ENCODE data around the gene CNBD2. TPM values are rescaled to one million over a fixed set of nuclear protein-coding genes. Genes with fewer than 3 reads are reported as not detected.
"Not testable (repeated sequence)": the region's sequence is repeated elsewhere in the genome, so short reads cannot be mapped to it uniquely, and the experiment has no call there.

CNBD2 gene
- total and polyA plus RNA-seq, 3 experiments from 2014 or later, result 3.7 to 9.5 (median 5.4) TPM

GRCh38 chr20:36065427-36065998, 97.1 kb downstream of the CNBD2 start:
- H3K36me3 ChIP-seq (ENCODE audit: insufficient read depth, low read length), result no peaks in the 10 kb centered on the region
- ChIA-PET CTCF (interaction anchor here (1.2 to 2.1 kb wide), 2 partner anchors 73 kb away, joined by 5 read pairs; no protein-coding TSS in a partner anchor), POLR2A (interaction anchor here (0.5 to 1.2 kb wide), 2 partner anchors 15 to 44 kb away, joined by 4 to 5 read pairs; no protein-coding TSS in a partner anchor)
- peaks cover 0 to 4% (median 0%) of the 10 kb centered on the region in 3 donors for H3K4me1 Mint-ChIP-seq
- peak overlapping the region; percentile 88 to 95 (median 90) for H3K4me3 Mint-ChIP-seq
- peaks cover 5 to 14% of the 10 kb centered on the region in 2 donors for H3K27me3 Mint-ChIP-seq
- peak overlapping the region; percentile 83 for H3K4me3 ChIP-seq (ENCODE audit: low read length)
- no peaks in the 10 kb centered on the region for H3K9me3 ChIP-seq (ENCODE audit: low read length)
- no peaks in the 10 kb centered on the region for H3K27me3 ChIP-seq (ENCODE audit: insufficient read depth, low read length, poor library complexity, severe bottlenecking)
- peaks cover 4% of the 10 kb centered on the region for H3K4me1 ChIP-seq (ENCODE audit: insufficient read depth, low read length)
- no peaks in the 10 kb centered on the region for H3K9me3 Mint-ChIP-seq
- H3K36me3 Mint-ChIP-seq, result no peaks in the 10 kb centered on the region
- H3K27ac ChIP-seq (ENCODE audit: low read depth, low read length), result no peak overlapping the region
- peak overlapping the region in 2 of 8 donors; percentile 79 to 83 for H3K27ac Mint-ChIP-seq
- DNase-seq, result peak in 1 of 5 donors; percentile 1

- H3K9me3 Mint-ChIP-seq, result no peaks in the 10 kb centered on the region
- ChIA-PET POLR2A (no interaction called here), CTCF (no interaction called here)
- no peaks in the 10 kb centered on the region for H3K36me3 Mint-ChIP-seq
- H3K4me1 Mint-ChIP-seq, result peaks cover 0 to 4% (median 0%) of the 10 kb centered on the region in 3 donors
- H3K9me3 ChIP-seq (ENCODE audit: low read length), result no peaks in the 10 kb centered on the region
- peak overlapping the region in 3 of 7 donors; percentile 17 to 60 (median 36) for H3K4me3 Mint-ChIP-seq
- no peak overlapping the region for H3K4me3 ChIP-seq (ENCODE audit: low read length)
- DNase-seq, result no peak
- H3K27me3 Mint-ChIP-seq, result peaks cover 14 to 15% of the 10 kb centered on the region in 2 donors
- H3K27ac Mint-ChIP-seq, result no peak overlapping the region
- H3K27me3 ChIP-seq (ENCODE audit: insufficient read depth, low read length, poor library complexity, severe bottlenecking), result no peaks in the 10 kb centered on the region
- no peaks in the 10 kb centered on the region for H3K36me3 ChIP-seq (ENCODE audit: insufficient read depth, low read length)
- no peak overlapping the region for H3K27ac ChIP-seq (ENCODE audit: low read depth, low read length)
- H3K4me1 ChIP-seq (ENCODE audit: insufficient read depth, low read length), result peaks cover 4% of the 10 kb centered on the region
These were observed 98.4 kb downstream of the CNBD2 start for GRCh38 chr20:36066777-36067176.

- H3K27me3 Mint-ChIP-seq, result peaks cover 14 to 17% of the 10 kb centered on the region in 2 donors
- H3K27ac ChIP-seq (ENCODE audit: low read depth, low read length); H3K4me3 Mint-ChIP-seq; H3K4me3 ChIP-seq (ENCODE audit: low read length); H3K36me3 Mint-ChIP-seq; H3K27me3 ChIP-seq (ENCODE audit: insufficient read depth, low read length, poor library complexity, severe bottlenecking); H3K9me3 Mint-ChIP-seq; H3K4me1 Mint-ChIP-seq; H3K27ac Mint-ChIP-seq; POLR2A ChIA-PET; H3K9me3 ChIP-seq (ENCODE audit: low read length); DNase-seq; H3K4me1 ChIP-seq (ENCODE audit: insufficient read depth, low read length); H3K36me3 ChIP-seq (ENCODE audit: insufficient read depth, low read length); CTCF ChIA-PET: not testable (repeated sequence)
These were observed 100.1 kb downstream of the CNBD2 start for GRCh38 chr20:36068526-36068925.

GRCh38 chr20:36070451-36070850, 102.1 kb downstream of the CNBD2 start:
- H3K36me3 ChIP-seq (ENCODE audit: insufficient read depth, low read length), result no peaks in the 10 kb centered on the region
- Mint-ChIP-seq H3K27me3 (peaks cover 8 to 24% of the 10 kb centered on the region in 2 donors), H3K9me3 (no peaks in the 10 kb centered on the region), H3K36me3 (no peaks in the 10 kb centered on the region), H3K4me1 (no peaks in the 10 kb centered on the region), H3K4me3 (no peak overlapping the region), H3K27ac (no peak overlapping the region)
- no peaks in the 10 kb centered on the region for H3K9me3 ChIP-seq (ENCODE audit: low read length)
- DNase-seq, result no peak
- no peak overlapping the region for H3K4me3 ChIP-seq (ENCODE audit: low read length)
- POLR2A ChIA-PET, result no interaction called here
- H3K27ac ChIP-seq (ENCODE audit: low read depth, low read length), result no peak overlapping the region
- H3K4me1 ChIP-seq (ENCODE audit: insufficient read depth, low read length), result no peaks in the 10 kb centered on the region
- no peaks in the 10 kb centered on the region for H3K27me3 ChIP-seq (ENCODE audit: insufficient read depth, low read length, poor library complexity, severe bottlenecking)
- CTCF ChIA-PET, result interaction anchor here (1.4 kb wide), 1 partner anchor 18 kb away, joined by 3 read pairs; no protein-coding TSS in a partner anchor

GRCh38 chr20:36071848-36072247, 103.5 kb downstream of the CNBD2 start:
- Mint-ChIP-seq H3K36me3 (no peaks in the 10 kb centered on the region), H3K27me3 (peaks cover 7 to 31% of the 10 kb centered on the region in 2 donors), H3K4me3 (no peak overlapping the region), H3K27ac (peak overlapping the region in 1 of 8 donors; percentile 77), H3K4me1 (no peaks in the 10 kb centered on the region), H3K9me3 (no peaks in the 10 kb centered on the region)
- POLR2A ChIA-PET, result no interaction called here
- H3K27ac ChIP-seq (ENCODE audit: low read depth, low read length), result no peak overlapping the region
- no peaks in the 10 kb centered on the region for H3K27me3 ChIP-seq (ENCODE audit: insufficient read depth, low read length, poor library complexity, severe bottlenecking)
- H3K4me3 ChIP-seq (ENCODE audit: low read length), result no peak overlapping the region
- no peaks in the 10 kb centered on the region for H3K9me3 ChIP-seq (ENCODE audit: low read length)
- H3K4me1 ChIP-seq (ENCODE audit: insufficient read depth, low read length), result no peaks in the 10 kb centered on the region
- no peaks in the 10 kb centered on the region for H3K36me3 ChIP-seq (ENCODE audit: insufficient read depth, low read length)
- DNase-seq, result no peak
- CTCF ChIA-PET, result no interaction called here

GRCh38 chr20:36074983-36075382, 106.6 kb downstream of the CNBD2 start:
- Histone ChIP-seq H3K27me3 (ENCODE audit: insufficient read depth, low read length, poor library complexity, severe bottlenecking) (no peaks in the 10 kb centered on the region), H3K9me3 (ENCODE audit: low read length) (no peaks in the 10 kb centered on the region), H3K27ac (ENCODE audit: low read depth, low read length) (no peak overlapping the region), H3K4me3 (ENCODE audit: low read length) (no peak overlapping the region), H3K36me3 (ENCODE audit: insufficient read depth, low read length) (no peaks in the 10 kb centered on the region), H3K4me1 (ENCODE audit: insufficient read depth, low read length) (no peaks in the 10 kb centered on the region)
- Mint-ChIP-seq H3K4me1 (peaks cover 0 to 5% (median 0%) of the 10 kb centered on the region in 3 donors), H3K4me3 (no peak overlapping the region), H3K27me3 (peaks cover 10 to 42% of the 10 kb centered on the region in 2 donors), H3K9me3 (no peaks in the 10 kb centered on the region), H3K36me3 (peaks cover 0 to 1% (median 0%) of the 10 kb centered on the region in 3 donors), H3K27ac (no peak overlapping the region)
- no peak for DNase-seq
- POLR2A ChIA-PET, result no interaction called here
- CTCF ChIA-PET, result interaction anchor here (1.0 kb wide), 1 partner anchor 82 kb away, joined by 4 read pairs; no protein-coding TSS in a partner anchor

GRCh38 chr20:36077762-36078161, 109.4 kb downstream of the CNBD2 start:
- H3K27ac Mint-ChIP-seq; H3K4me1 ChIP-seq (ENCODE audit: insufficient read depth, low read length); H3K27ac ChIP-seq (ENCODE audit: low read depth, low read length); POLR2A ChIA-PET; H3K4me3 Mint-ChIP-seq; H3K4me1 Mint-ChIP-seq; DNase-seq; H3K27me3 ChIP-seq (ENCODE audit: insufficient read depth, low read length, poor library complexity, severe bottlenecking); H3K9me3 ChIP-seq (ENCODE audit: low read length); H3K9me3 Mint-ChIP-seq; H3K36me3 Mint-ChIP-seq; H3K36me3 ChIP-seq (ENCODE audit: insufficient read depth, low read length); H3K4me3 ChIP-seq (ENCODE audit: low read length): not testable (repeated sequence)
- H3K27me3 Mint-ChIP-seq, result peaks cover 12 to 32% of the 10 kb centered on the region in 2 donors
- CTCF ChIA-PET, result interaction anchor here (1.6 kb wide), 1 partner anchor 85 kb away, joined by 3 read pairs; no protein-coding TSS in a partner anchor

GRCh38 chr20:36079486-36079885, 111.1 kb downstream of the CNBD2 start:
- Mint-ChIP-seq H3K27ac (no peak overlapping the region), H3K4me1 (peaks cover 0 to 6% (median 0%) of the 10 kb centered on the region in 3 donors), H3K4me3 (no peak overlapping the region), H3K36me3 (peaks cover 0 to 1% (median 1%) of the 10 kb centered on the region in 3 donors), H3K27me3 (peaks cover 15 to 37% of the 10 kb centered on the region in 2 donors), H3K9me3 (no peaks in the 10 kb centered on the region)
- H3K27me3 ChIP-seq (ENCODE audit: insufficient read depth, low read length, poor library complexity, severe bottlenecking), result no peaks in the 10 kb centered on the region
- H3K4me3 ChIP-seq (ENCODE audit: low read length), result no peak overlapping the region
- no peak for DNase-seq
- no peaks in the 10 kb centered on the region for H3K36me3 ChIP-seq (ENCODE audit: insufficient read depth, low read length)
- no peaks in the 10 kb centered on the region for H3K9me3 ChIP-seq (ENCODE audit: low read length)
- H3K27ac ChIP-seq (ENCODE audit: low read depth, low read length), result no peak overlapping the region
- POLR2A ChIA-PET, result no interaction called here
- CTCF ChIA-PET, result interaction anchor here (1.5 kb wide), 1 partner anchor 120 kb away, joined by 3 read pairs; no protein-coding TSS in a partner anchor
- H3K4me1 ChIP-seq (ENCODE audit: insufficient read depth, low read length), result no peaks in the 10 kb centered on the region

All from CD8-positive, alpha-beta memory T cell (primary cell).